ENCODE results near the gene BICDL1.

DNA sequence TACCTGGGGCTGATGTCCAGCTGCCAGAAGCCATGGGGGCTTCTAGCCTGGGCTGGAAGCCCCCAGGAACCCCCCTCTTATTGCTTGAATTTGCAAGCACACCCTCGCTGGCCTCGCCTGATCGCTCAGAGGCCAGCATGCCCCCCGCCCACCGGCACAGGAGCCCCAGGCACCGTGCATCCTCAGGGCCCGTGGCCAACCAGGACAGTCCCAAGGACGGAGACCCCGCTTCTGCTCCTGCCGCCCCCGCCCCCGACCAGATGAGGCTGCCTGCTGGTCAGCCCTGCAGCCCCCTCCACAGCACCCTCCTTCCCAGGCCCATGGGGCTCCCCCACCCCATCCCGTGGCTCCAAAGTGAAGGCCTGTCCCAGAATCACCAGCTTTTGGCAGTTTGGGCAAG is 106.3 kb downstream of the BICDL1 start:
- TF ChIP-seq CTCF (IDR thresholded peaks at IDR 0.05) = no peak
- TF ChIP-seq POLR2A (IDR thresholded peaks at IDR 0.05) = no peak

Data from testis (tissue), 2 donors.